Left renal cortex interstitium (tissue), 4 donors: ENCODE results near the gene CMKLR1. TPM values are rescaled to one million over a fixed set of nuclear protein-coding genes. Genes with fewer than 3 reads are reported as not detected.

ENCODE experiments used
- DNase-seq, 4 donors: peaks; one replicate each; pipeline ENCODE4 v3.0.0-alpha.2; 2013; ENCODE audit warnings: low read depth in 4 of 4, low spot score in 2 of 4, missing footprints in 1 of 4
- polyA plus RNA-seq, 4 donors: library from polyadenylated mRNA; unstranded; fragments of 120-200 nt; gene quantifications; one replicate each; pipeline ENCODE4 v1.2.1, GENCODE V29; 2013; ENCODE audit not compliant: insufficient read length in 4 of 4

Gene CMKLR1
- polyA plus RNA-seq, 4 donors, result 3.6 to 4.9 (median 4.5) TPM

GRCh38 chr12:108337235-108338223 is 1.6 kb downstream of the CMKLR1 start:
- no peak for DNase-seq

GRCh38 chr12:108335349-108336119 is 3.6 kb downstream of the CMKLR1 start:
- DNase-seq, result no peak

- no peak for DNase-seq
These were observed 5.0 kb downstream of the CMKLR1 start for GRCh38 chr12:108333898-108334699.

GRCh38 chr12:108332791-108333382 is 6.2 kb downstream of the CMKLR1 start:
- DNase-seq, result no peak

- no peak for DNase-seq
These were observed 10.7 kb downstream of the CMKLR1 start for GRCh38 chr12:108328420-108328819.

- no peak for DNase-seq
These were observed 11.3 kb downstream of the CMKLR1 start for GRCh38 chr12:108327621-108328344.

GRCh38 chr12:108326254-108326750 is 12.8 kb downstream of the CMKLR1 start:
- no peak for DNase-seq

GRCh38 chr12:108325549-108325948 is 13.6 kb downstream of the CMKLR1 start:
- no peak for DNase-seq

GRCh38 chr12:108325018-108325358 is 14.1 kb downstream of the CMKLR1 start:
- DNase-seq, result no peak

- no peak for DNase-seq
These were observed 14.6 kb downstream of the CMKLR1 start for GRCh38 chr12:108324351-108325017.

GRCh38 chr12:108323581-108323980 is 15.5 kb downstream of the CMKLR1 start:
- DNase-seq, result no peak

- DNase-seq, result no peak
These were observed 16.1 kb downstream of the CMKLR1 start for GRCh38 chr12:108322998-108323397.

- DNase-seq, result no peak
These were observed 17.4 kb downstream of the CMKLR1 start for GRCh38 chr12:108321688-108322087.

GRCh38 chr12:108320507-108321293 is 18.4 kb downstream of the CMKLR1 start:
- no peak for DNase-seq

- DNase-seq, result no peak
These were observed 19.6 kb downstream of the CMKLR1 start for GRCh38 chr12:108319277-108320234.

- no peak for DNase-seq
These were observed 20.4 kb downstream of the CMKLR1 start for GRCh38 chr12:108318472-108319275.
